ENCODE data around the gene TARS3. TPM values are rescaled to one million over a fixed set of nuclear protein-coding genes. Genes with fewer than 3 reads are reported as not detected.

TARS3 gene
- total RNA-seq, 1 donor from 2014 or later = 13.9 TPM

- no peak for DNase-seq (ENCODE audit: low spot score)
- peaks cover 6% of the 10 kb centered on the region for H3K9me3 Mint-ChIP-seq
- H3K36me3 Mint-ChIP-seq (ENCODE audit: low read depth) = peaks cover 21% of the 10 kb centered on the region
- H3K27ac Mint-ChIP-seq = no peak overlapping the region
- intact Hi-C loops (cut with micrococcal nuclease) = loop anchor here (2.0 kb wide), 1 partner anchor 16 kb away; no protein-coding TSS in a partner anchor
- H3K4me3 Mint-ChIP-seq = peak overlapping the region; percentile 49
- peaks cover 23% of the 10 kb centered on the region for H3K4me1 Mint-ChIP-seq (ENCODE audit: low read depth)
- peaks cover 3% of the 10 kb centered on the region for H3K27me3 Mint-ChIP-seq (ENCODE audit: insufficient read depth)
Measured at GRCh38 chr15:101725073-101725472, 800 bp upstream of the TARS3 start.

DNA sequence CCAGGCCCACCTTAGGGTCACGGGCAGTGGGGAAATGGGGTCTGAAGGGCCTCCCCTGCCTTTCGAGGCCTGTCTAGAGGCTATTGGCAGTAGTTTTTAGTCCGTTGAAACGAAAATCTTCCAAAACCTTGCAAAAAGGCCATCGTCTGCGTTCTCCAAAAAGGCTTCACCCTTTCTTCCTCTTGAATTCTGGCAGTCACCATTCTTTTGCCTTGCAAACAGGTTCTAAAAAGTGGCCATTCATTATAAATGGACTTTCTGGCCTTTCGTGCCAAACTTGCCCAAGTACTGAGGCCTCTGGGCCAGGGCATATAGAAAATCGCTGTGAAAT lies 367 bp upstream of the TARS3 start:
- Mint-ChIP-seq H3K9me3 (peaks cover 6% of the 10 kb centered on the region), H3K4me3 (peak overlapping the region; percentile 49), H3K4me1 (ENCODE audit: low read depth) (peaks cover 24% of the 10 kb centered on the region), H3K36me3 (ENCODE audit: low read depth) (peaks cover 24% of the 10 kb centered on the region), H3K27me3 (ENCODE audit: insufficient read depth) (peaks cover 3% of the 10 kb centered on the region), H3K27ac (no peak overlapping the region)
- no peak for DNase-seq (ENCODE audit: low spot score)
- intact Hi-C loops (cut with micrococcal nuclease) = loop anchor here (1.0 to 5.0 kb wide), 5 partner anchors 16 to 1122 kb away; partner anchors contain the start of genes ASB7, LINS1 and SELENOS

- peak; percentile 53 for DNase-seq (ENCODE audit: low spot score)
- intact Hi-C loops (cut with micrococcal nuclease) = loop anchor here (1.0 to 5.0 kb wide), 4 partner anchors 30 to 1121 kb away; partner anchors contain the start of genes ASB7, LINS1, SELENOS and TM2D3
Measured at GRCh38 chr15:101723171-101723873, 951 bp downstream of the TARS3 start.

DNA sequence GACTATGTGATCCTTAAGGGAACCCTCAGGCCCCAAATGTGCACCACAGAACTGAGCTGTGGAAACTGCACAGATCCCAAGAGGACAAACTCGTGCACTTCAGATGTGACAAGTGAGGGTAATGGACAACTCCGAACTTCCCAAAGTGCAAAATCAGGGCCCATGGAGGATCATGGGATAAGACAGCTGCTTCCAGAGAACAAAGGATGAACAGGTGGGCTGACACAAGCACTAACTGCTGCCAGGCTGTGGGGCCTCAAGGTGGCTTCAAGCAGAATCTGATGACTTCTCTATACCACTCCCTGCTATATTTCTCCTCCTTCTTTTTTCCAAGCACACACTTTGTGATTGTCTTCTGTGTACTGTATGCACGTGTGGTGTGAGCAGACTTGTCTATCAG lies 5.4 kb downstream of the TARS3 start:
- H3K36me3 Mint-ChIP-seq (ENCODE audit: low read depth) = peaks cover 56% of the 10 kb centered on the region
- intact Hi-C loops (cut with micrococcal nuclease) = no loop called here
- peaks cover 6% of the 10 kb centered on the region for H3K9me3 Mint-ChIP-seq
- no peak for DNase-seq (ENCODE audit: low spot score)
- H3K27me3 Mint-ChIP-seq (ENCODE audit: insufficient read depth) = no peaks in the 10 kb centered on the region
- no peak overlapping the region for H3K27ac Mint-ChIP-seq
- no peak overlapping the region for H3K4me3 Mint-ChIP-seq
- H3K4me1 Mint-ChIP-seq (ENCODE audit: low read depth) = peaks cover 44% of the 10 kb centered on the region

More at GRCh38 chr15:101723171-101723873, 951 bp downstream of the TARS3 start:
- H3K36me3 Mint-ChIP-seq (ENCODE audit: low read depth) = peaks cover 37% of the 10 kb centered on the region
- peak overlapping the region; percentile 95 for H3K27ac Mint-ChIP-seq
- no peaks in the 10 kb centered on the region for H3K27me3 Mint-ChIP-seq (ENCODE audit: insufficient read depth)
- H3K4me1 Mint-ChIP-seq (ENCODE audit: low read depth) = peaks cover 38% of the 10 kb centered on the region
- H3K9me3 Mint-ChIP-seq = peaks cover 6% of the 10 kb centered on the region
- peak overlapping the region; percentile 88 for H3K4me3 Mint-ChIP-seq

GRCh38 chr15:101712078-101712477 lies 12.2 kb downstream of the TARS3 start:
- intact Hi-C loops (cut with micrococcal nuclease) = no loop called here
- H3K4me3 Mint-ChIP-seq = no peak overlapping the region
- DNase-seq (ENCODE audit: low spot score) = no peak
- no peaks in the 10 kb centered on the region for H3K9me3 Mint-ChIP-seq
- H3K36me3 Mint-ChIP-seq (ENCODE audit: low read depth) = peaks cover 64% of the 10 kb centered on the region
- H3K4me1 Mint-ChIP-seq (ENCODE audit: low read depth) = peaks cover 43% of the 10 kb centered on the region
- no peaks in the 10 kb centered on the region for H3K27me3 Mint-ChIP-seq (ENCODE audit: insufficient read depth)
- no peak overlapping the region for H3K27ac Mint-ChIP-seq

DNA sequence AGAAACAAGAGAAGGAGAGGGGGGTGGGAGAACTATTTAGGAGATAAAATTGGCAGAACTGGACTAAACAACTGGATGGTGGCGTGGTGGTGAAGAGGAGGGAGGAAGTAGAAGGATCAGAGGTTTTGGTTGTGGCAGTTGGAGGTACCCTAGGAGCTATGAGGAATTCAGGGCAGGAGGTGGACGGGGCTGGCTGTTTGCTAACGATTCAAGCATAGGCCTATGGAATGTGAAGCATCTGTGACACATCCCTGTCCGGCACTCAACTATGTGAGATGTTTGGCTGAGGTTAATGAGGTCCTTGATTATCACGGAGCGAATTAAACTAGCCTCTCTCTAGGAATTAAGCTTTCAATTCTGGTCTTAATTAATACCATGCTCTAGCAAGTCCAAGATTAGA lies 13.5 kb downstream of the TARS3 start:
- no peaks in the 10 kb centered on the region for H3K27me3 Mint-ChIP-seq (ENCODE audit: insufficient read depth)
- no peak overlapping the region for H3K4me3 Mint-ChIP-seq
- no peak overlapping the region for H3K27ac Mint-ChIP-seq
- DNase-seq (ENCODE audit: low spot score) = no peak
- H3K4me1 Mint-ChIP-seq (ENCODE audit: low read depth) = peaks cover 43% of the 10 kb centered on the region
- H3K36me3 Mint-ChIP-seq (ENCODE audit: low read depth) = peaks cover 63% of the 10 kb centered on the region
- intact Hi-C loops (cut with micrococcal nuclease) = no loop called here
- no peaks in the 10 kb centered on the region for H3K9me3 Mint-ChIP-seq

DNA sequence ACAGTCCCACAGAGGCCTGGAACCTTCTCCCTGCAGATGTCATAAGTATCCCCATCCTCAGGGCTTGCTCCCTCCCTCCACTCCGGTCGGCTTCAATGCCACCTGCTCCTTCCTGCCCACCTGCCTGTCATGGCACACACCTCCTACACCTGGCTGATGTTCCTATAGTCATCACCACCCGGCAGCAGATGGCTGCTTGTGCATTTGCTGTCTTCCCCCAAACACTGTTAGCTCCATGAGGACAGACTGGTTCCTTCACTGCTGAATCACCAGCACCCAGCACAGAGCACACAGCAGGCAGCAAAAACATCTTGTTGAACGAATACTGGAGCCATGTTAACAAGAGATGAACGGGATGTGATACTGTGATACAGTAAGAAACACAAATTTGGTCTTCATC lies 14.8 kb downstream of the TARS3 start:
- H3K27ac Mint-ChIP-seq = peak overlapping the region; percentile 1
- DNase-seq (ENCODE audit: low spot score) = no peak
- intact Hi-C loops (cut with micrococcal nuclease) = no loop called here
- peaks cover 43% of the 10 kb centered on the region for H3K4me1 Mint-ChIP-seq (ENCODE audit: low read depth)
- H3K27me3 Mint-ChIP-seq (ENCODE audit: insufficient read depth) = no peaks in the 10 kb centered on the region
- H3K9me3 Mint-ChIP-seq = no peaks in the 10 kb centered on the region
- H3K4me3 Mint-ChIP-seq = no peak overlapping the region
- H3K36me3 Mint-ChIP-seq (ENCODE audit: low read depth) = peaks cover 70% of the 10 kb centered on the region

DNA sequence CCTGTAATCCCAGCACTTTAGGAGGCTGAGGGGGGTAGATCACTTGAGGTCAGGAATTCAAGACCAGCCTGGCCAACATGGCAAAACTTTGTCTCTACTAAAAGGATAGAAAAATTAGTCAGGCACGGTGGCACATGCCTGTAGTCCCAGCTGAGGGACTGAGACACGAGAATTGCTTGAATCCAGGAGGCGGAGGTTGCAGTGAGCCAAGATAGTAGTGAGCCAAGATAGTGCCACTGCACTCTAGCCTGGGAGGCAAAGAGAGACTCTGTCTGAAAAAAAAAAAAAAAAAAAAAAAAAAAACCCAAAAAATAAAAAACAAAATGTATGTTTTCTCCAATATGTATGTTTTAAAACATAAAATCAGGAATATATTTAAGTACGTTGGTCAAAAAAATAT lies 16.3 kb downstream of the TARS3 start:
- peaks cover 69% of the 10 kb centered on the region for H3K36me3 Mint-ChIP-seq (ENCODE audit: low read depth)

GRCh38 chr15:101702077-101702476 lies 22.2 kb downstream of the TARS3 start:
- no peak for DNase-seq (ENCODE audit: low spot score)
- peaks cover 60% of the 10 kb centered on the region for H3K36me3 Mint-ChIP-seq (ENCODE audit: low read depth)
- H3K27me3 Mint-ChIP-seq (ENCODE audit: insufficient read depth) = no peaks in the 10 kb centered on the region
- no peak overlapping the region for H3K4me3 Mint-ChIP-seq
- intact Hi-C loops (cut with micrococcal nuclease) = no loop called here
- H3K4me1 Mint-ChIP-seq (ENCODE audit: low read depth) = peaks cover 21% of the 10 kb centered on the region
- H3K27ac Mint-ChIP-seq = no peak overlapping the region
- no peaks in the 10 kb centered on the region for H3K9me3 Mint-ChIP-seq

More for the DNA sequence above, 16.3 kb downstream of the TARS3 start:
- Mint-ChIP-seq H3K4me1 (ENCODE audit: low read depth) (peaks cover 36% of the 10 kb centered on the region), H3K27ac (no peak overlapping the region), H3K4me3 (no peak overlapping the region), H3K27me3 (ENCODE audit: insufficient read depth) (no peaks in the 10 kb centered on the region), H3K9me3 (no peaks in the 10 kb centered on the region)
- intact Hi-C loops (cut with micrococcal nuclease) = no loop called here
- DNase-seq (ENCODE audit: low spot score) = no peak

- no peak for DNase-seq (ENCODE audit: low spot score)
- intact Hi-C loops (cut with micrococcal nuclease) = no loop called here
- no peak overlapping the region for H3K4me3 Mint-ChIP-seq
- H3K36me3 Mint-ChIP-seq (ENCODE audit: low read depth) = peaks cover 61% of the 10 kb centered on the region
- H3K27ac Mint-ChIP-seq = peak overlapping the region; percentile 10
- H3K4me1 Mint-ChIP-seq (ENCODE audit: low read depth) = peaks cover 56% of the 10 kb centered on the region
- no peaks in the 10 kb centered on the region for H3K9me3 Mint-ChIP-seq
- H3K27me3 Mint-ChIP-seq (ENCODE audit: insufficient read depth) = no peaks in the 10 kb centered on the region
Measured at GRCh38 chr15:101698314-101698713, 26.0 kb downstream of the TARS3 start.

DNA sequence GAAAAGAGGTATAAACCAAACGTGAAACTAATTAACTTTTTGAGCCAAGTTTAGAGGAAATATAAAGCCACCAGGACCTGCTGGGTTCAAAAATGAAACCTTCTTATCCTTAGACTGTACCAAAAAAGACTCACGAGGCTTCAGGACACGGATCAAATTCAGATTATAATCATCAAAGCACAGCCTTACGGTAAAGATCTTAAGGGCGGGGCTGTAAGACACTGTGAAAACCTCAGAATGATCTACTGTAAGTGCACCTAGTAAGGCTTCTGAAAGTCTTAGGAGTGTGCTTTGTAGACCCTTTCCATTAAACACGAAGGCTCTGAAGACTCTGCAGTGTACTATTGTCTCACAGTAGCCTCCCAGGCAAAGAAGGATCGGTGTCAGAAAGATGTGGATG lies 26.8 kb downstream of the TARS3 start:
- Mint-ChIP-seq H3K27me3 (ENCODE audit: insufficient read depth) (no peaks in the 10 kb centered on the region), H3K27ac (peak overlapping the region; percentile 94), H3K9me3 (no peaks in the 10 kb centered on the region), H3K4me3 (peak overlapping the region; percentile 75), H3K4me1 (ENCODE audit: low read depth) (peaks cover 64% of the 10 kb centered on the region), H3K36me3 (ENCODE audit: low read depth) (peaks cover 64% of the 10 kb centered on the region)
- peak; percentile 41 for DNase-seq (ENCODE audit: low spot score)
- intact Hi-C loops (cut with micrococcal nuclease) = loop anchor here (2.0 kb wide), 1 partner anchor 45 kb away; the partner anchor contains the start of gene TM2D3

GRCh38 chr15:101696829-101697228 lies 27.4 kb downstream of the TARS3 start:
- intact Hi-C loops (cut with micrococcal nuclease) = loop anchor here (2.0 kb wide), 1 partner anchor 44 kb away; the partner anchor contains the start of gene TM2D3
- H3K4me1 Mint-ChIP-seq (ENCODE audit: low read depth) = peaks cover 68% of the 10 kb centered on the region
- no peaks in the 10 kb centered on the region for H3K27me3 Mint-ChIP-seq (ENCODE audit: insufficient read depth)
- peaks cover 61% of the 10 kb centered on the region for H3K36me3 Mint-ChIP-seq (ENCODE audit: low read depth)
- peak overlapping the region; percentile 94 for H3K27ac Mint-ChIP-seq
- no peaks in the 10 kb centered on the region for H3K9me3 Mint-ChIP-seq
- H3K4me3 Mint-ChIP-seq = peak overlapping the region; percentile 75
- no peak for DNase-seq (ENCODE audit: low spot score)

GRCh38 chr15:101694261-101694660 lies 30.0 kb downstream of the TARS3 start:
- peaks cover 78% of the 10 kb centered on the region for H3K4me1 Mint-ChIP-seq (ENCODE audit: low read depth)

More at GRCh38 chr15:101694261-101694660, 30.0 kb downstream of the TARS3 start:
- Mint-ChIP-seq H3K36me3 (ENCODE audit: low read depth) (peaks cover 56% of the 10 kb centered on the region), H3K27ac (peak overlapping the region; percentile 77), H3K27me3 (ENCODE audit: insufficient read depth) (no peaks in the 10 kb centered on the region), H3K9me3 (no peaks in the 10 kb centered on the region), H3K4me3 (no peak overlapping the region)
- no peak for DNase-seq (ENCODE audit: low spot score)
- intact Hi-C loops (cut with micrococcal nuclease) = no loop called here
